Osteocyte (in vitro differentiated cells): ENCODE data around the gene GTPBP2. TPM values are rescaled to one million over a fixed set of nuclear protein-coding genes. Genes with fewer than 3 reads are reported as not detected.

Experiments used
- DNase-seq: peaks from one replicate; pipeline ENCODE4 v3.0.0; 2021; ENCODE audit warnings: mixed read lengths; ENCODE audit not compliant: unreplicated experiment; ENCODE audit errors: extremely low spot score
- H3K27ac Mint-ChIP-seq: one replicate; pipeline ENCODE4 v1.8.0; 2021; ENCODE audit warnings: mild to moderate bottlenecking, mixed read lengths; ENCODE audit not compliant: unreplicated experiment
- H3K27me3 Mint-ChIP-seq: one replicate; pipeline ENCODE4 v1.8.0; 2021; ENCODE audit warnings: mixed read lengths; ENCODE audit not compliant: unreplicated experiment
- H3K36me3 Mint-ChIP-seq: one replicate; pipeline ENCODE4 v1.8.0; 2021; ENCODE audit warnings: mixed read lengths; ENCODE audit not compliant: unreplicated experiment
- H3K4me1 Mint-ChIP-seq: one replicate; pipeline ENCODE4 v1.8.0; 2021; ENCODE audit warnings: mixed read lengths; ENCODE audit not compliant: unreplicated experiment
- H3K4me3 Mint-ChIP-seq: one replicate; pipeline ENCODE4 v1.8.0; 2021; ENCODE audit warnings: mild to moderate bottlenecking, moderate library complexity, mixed read lengths; ENCODE audit not compliant: unreplicated experiment
- H3K9me3 Mint-ChIP-seq: one replicate; pipeline ENCODE4 v1.8.0; 2021; ENCODE audit warnings: mixed read lengths; ENCODE audit not compliant: unreplicated experiment
- long read RNA-seq: library from polyadenylated mRNA; unstranded; transcript quantifications from one replicate; pipeline ENCODE4 v2.0.0, GENCODE V29; 2021
- total RNA-seq: library from RNA; stranded (reverse); gene quantifications from 2 replicates; pipeline ENCODE4 v1.2.1, GENCODE V29; 2021
- TF ChIP-seq, protein P1 (sequence below): fragments of 200-600 bp; sonication (generic); IDR thresholded peaks from 2 replicates; pipeline ENCODE4 v1.5.0; 2021; ENCODE audit warnings: antibody characterized with exemption, mild to moderate bottlenecking, moderate library complexity

Gene GTPBP2, protein sequence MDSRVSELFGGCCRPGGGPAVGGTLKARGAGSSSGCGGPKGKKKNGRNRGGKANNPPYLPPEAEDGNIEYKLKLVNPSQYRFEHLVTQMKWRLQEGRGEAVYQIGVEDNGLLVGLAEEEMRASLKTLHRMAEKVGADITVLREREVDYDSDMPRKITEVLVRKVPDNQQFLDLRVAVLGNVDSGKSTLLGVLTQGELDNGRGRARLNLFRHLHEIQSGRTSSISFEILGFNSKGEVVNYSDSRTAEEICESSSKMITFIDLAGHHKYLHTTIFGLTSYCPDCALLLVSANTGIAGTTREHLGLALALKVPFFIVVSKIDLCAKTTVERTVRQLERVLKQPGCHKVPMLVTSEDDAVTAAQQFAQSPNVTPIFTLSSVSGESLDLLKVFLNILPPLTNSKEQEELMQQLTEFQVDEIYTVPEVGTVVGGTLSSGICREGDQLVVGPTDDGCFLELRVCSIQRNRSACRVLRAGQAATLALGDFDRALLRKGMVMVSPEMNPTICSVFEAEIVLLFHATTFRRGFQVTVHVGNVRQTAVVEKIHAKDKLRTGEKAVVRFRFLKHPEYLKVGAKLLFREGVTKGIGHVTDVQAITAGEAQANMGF
- 84.9 and 86.4 TPM in 2 replicates for total RNA-seq
- long read RNA-seq, transcript GTPBP2-201 (12 exons, 2,830 nt) = major isoform, 5 of 17 reads
- long read RNA-seq, partial matches to known transcripts = 7 of 17 reads
- long read RNA-seq, other reads (novel, unspliced or antisense) = 5 of 17 reads

GRCh38 chr6:43629104-43629504 lies at the start of gene GTPBP2:
GTPBP2 (minus strand) TSS chr6:43629264; CDS start chr6:43629162, 102 bp downstream.
- peaks cover 21% of the 10 kb centered on the region for H3K36me3 Mint-ChIP-seq
- H3K4me3 Mint-ChIP-seq = peak within 1 kb of the TSS; percentile 93
- TF ChIP-seq, protein P1, sequence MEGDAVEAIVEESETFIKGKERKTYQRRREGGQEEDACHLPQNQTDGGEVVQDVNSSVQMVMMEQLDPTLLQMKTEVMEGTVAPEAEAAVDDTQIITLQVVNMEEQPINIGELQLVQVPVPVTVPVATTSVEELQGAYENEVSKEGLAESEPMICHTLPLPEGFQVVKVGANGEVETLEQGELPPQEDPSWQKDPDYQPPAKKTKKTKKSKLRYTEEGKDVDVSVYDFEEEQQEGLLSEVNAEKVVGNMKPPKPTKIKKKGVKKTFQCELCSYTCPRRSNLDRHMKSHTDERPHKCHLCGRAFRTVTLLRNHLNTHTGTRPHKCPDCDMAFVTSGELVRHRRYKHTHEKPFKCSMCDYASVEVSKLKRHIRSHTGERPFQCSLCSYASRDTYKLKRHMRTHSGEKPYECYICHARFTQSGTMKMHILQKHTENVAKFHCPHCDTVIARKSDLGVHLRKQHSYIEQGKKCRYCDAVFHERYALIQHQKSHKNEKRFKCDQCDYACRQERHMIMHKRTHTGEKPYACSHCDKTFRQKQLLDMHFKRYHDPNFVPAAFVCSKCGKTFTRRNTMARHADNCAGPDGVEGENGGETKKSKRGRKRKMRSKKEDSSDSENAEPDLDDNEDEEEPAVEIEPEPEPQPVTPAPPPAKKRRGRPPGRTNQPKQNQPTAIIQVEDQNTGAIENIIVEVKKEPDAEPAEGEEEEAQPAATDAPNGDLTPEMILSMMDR = no peak
- H3K27ac Mint-ChIP-seq = peak within 1 kb of the TSS; percentile 96
- H3K4me1 Mint-ChIP-seq = peaks cover 35% of the 10 kb centered on the region
- no peaks in the 10 kb centered on the region for H3K27me3 Mint-ChIP-seq
- peak; percentile 99 for DNase-seq
- H3K9me3 Mint-ChIP-seq = no peaks in the 10 kb centered on the region

GRCh38 chr6:43678341-43678740 lies 49.3 kb upstream of the GTPBP2 start:
- H3K4me1 Mint-ChIP-seq = no peaks in the 10 kb centered on the region
- H3K9me3 Mint-ChIP-seq = no peaks in the 10 kb centered on the region
- peaks cover 20% of the 10 kb centered on the region for H3K36me3 Mint-ChIP-seq
- no peak for DNase-seq
- no peak overlapping the region for H3K27ac Mint-ChIP-seq
- no peaks in the 10 kb centered on the region for H3K27me3 Mint-ChIP-seq
- H3K4me3 Mint-ChIP-seq = no peak overlapping the region
- TF ChIP-seq, protein P1 = no peak

DNA sequence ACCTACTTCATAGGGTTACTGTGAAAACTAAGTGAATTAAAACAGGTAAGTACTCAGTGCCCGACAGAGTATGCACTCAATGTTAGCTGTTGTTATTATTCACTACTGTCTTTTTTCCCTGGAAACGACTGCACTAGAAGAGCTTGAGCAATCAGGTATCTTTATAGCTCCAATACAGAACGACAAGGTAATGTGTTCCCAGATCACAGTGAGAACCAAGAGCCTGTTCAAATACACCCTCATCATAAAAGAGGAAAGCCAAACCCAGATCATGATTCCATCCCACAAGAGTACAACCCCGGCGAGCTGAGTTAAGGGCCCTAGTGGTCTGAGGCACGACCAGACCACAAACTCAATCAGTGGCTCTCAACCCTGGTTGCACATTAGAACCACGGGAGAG lies 48.7 kb upstream of the GTPBP2 start:
- no peaks in the 10 kb centered on the region for H3K9me3 Mint-ChIP-seq
- DNase-seq = no peak
- H3K27ac Mint-ChIP-seq = no peak overlapping the region
- H3K4me3 Mint-ChIP-seq = no peak overlapping the region
- TF ChIP-seq, protein P1 = no peak
- peaks cover 23% of the 10 kb centered on the region for H3K36me3 Mint-ChIP-seq
- no peaks in the 10 kb centered on the region for H3K27me3 Mint-ChIP-seq
- no peaks in the 10 kb centered on the region for H3K4me1 Mint-ChIP-seq

DNA sequence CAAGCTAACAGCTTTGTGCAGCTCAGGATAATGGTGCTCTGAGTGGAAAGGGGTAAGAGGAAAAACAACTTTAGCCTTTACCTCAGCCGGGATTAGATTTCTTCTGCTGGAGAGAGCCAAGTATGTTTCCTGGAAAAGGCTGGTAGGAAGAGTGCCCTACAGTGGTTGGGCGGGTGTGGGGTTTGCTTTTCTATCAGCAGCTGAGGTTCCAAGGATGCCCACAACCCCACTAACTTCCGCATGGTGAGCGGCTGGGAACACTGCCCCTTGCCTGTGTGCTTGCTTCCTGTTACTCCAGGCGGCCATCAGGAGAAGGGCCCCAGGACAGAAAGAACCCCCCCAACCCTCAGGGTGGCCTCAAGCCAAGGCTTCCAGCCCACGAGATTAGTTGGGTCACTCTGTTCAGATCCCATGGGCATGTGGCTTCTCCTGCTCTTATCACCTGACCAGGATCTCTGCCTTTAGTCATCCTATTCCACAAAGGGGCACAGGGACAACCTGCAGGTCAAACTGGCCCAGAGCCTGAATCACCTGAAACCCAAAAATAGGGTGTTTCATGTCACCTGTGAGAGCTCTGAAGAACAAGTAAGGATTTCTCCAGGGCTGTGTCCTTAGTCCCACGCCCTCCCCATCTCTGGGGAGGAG lies 48.0 kb upstream of the GTPBP2 start:
- TF ChIP-seq, protein P1 = no peak
- no peak for DNase-seq
- H3K4me3 Mint-ChIP-seq = no peak overlapping the region
- no peak overlapping the region for H3K27ac Mint-ChIP-seq
- peaks cover 24% of the 10 kb centered on the region for H3K36me3 Mint-ChIP-seq
- no peaks in the 10 kb centered on the region for H3K9me3 Mint-ChIP-seq
- H3K27me3 Mint-ChIP-seq = no peaks in the 10 kb centered on the region
- H3K4me1 Mint-ChIP-seq = no peaks in the 10 kb centered on the region

DNA sequence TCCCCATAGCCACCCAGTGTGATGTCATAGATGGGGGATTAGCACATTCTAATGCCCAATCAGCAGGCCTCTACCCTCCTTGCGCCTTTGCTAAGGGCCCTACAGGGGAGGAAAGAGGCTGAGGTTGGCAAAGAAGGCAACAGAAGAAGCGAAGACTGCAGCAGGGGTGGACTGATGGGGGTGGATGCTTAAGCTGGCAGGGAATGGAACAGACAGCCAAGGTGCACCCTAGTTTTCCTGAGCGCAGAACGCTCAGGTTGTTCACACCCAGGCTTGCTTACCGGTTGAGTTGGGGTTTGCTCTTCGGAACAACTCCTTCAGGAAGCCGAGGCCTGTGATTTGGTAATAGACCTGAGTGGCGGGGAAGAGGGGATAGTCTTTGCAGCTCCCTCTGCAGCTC lies 45.9 kb upstream of the GTPBP2 start:
- Mint-ChIP-seq H3K36me3 (peaks cover 31% of the 10 kb centered on the region), H3K9me3 (no peaks in the 10 kb centered on the region), H3K27ac (no peak overlapping the region), H3K4me1 (no peaks in the 10 kb centered on the region), H3K27me3 (no peaks in the 10 kb centered on the region), H3K4me3 (no peak overlapping the region)
- TF ChIP-seq, protein P1 = no peak
- DNase-seq = no peak
